ENCODE data around the gene PTPN23.

DNA sequence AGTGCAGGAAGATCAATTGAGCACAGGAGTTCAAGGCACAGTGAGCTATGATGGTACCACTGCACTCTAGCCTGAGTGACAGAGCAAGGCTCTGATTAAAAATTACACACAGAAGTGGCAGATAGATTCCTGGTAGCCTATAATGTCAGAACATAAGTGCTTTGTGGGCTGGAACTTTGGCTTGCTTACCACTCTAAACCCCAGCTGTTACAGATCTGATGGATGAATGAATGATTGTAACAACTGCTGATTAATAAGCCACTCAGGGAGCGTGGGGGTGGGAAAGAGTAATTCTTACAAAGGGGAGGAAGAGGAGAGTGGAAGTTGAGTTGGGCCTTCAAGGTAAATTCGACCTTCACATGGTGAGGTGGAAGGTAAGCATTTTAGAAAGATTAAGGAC lies 40.9 kb upstream of the PTPN23 start:
- TF ChIP-seq, protein P1, sequence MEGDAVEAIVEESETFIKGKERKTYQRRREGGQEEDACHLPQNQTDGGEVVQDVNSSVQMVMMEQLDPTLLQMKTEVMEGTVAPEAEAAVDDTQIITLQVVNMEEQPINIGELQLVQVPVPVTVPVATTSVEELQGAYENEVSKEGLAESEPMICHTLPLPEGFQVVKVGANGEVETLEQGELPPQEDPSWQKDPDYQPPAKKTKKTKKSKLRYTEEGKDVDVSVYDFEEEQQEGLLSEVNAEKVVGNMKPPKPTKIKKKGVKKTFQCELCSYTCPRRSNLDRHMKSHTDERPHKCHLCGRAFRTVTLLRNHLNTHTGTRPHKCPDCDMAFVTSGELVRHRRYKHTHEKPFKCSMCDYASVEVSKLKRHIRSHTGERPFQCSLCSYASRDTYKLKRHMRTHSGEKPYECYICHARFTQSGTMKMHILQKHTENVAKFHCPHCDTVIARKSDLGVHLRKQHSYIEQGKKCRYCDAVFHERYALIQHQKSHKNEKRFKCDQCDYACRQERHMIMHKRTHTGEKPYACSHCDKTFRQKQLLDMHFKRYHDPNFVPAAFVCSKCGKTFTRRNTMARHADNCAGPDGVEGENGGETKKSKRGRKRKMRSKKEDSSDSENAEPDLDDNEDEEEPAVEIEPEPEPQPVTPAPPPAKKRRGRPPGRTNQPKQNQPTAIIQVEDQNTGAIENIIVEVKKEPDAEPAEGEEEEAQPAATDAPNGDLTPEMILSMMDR (IDR thresholded peaks at IDR 0.05) = no peak
- TF ChIP-seq POLR2A (IDR thresholded peaks at IDR 0.05) = no peak

Data from breast epithelium (tissue), 3 donors.